ENCODE measurements around the gene SDHAF1.
A peak's percentile ranks its signal among the peaks of the same experiment; 100 is the strongest.
"Not testable (repeated sequence)": the region's sequence is repeated elsewhere in the genome, so short reads cannot be mapped to it uniquely, and the experiment has no call there.

The SDHAF1 gene, protein sequence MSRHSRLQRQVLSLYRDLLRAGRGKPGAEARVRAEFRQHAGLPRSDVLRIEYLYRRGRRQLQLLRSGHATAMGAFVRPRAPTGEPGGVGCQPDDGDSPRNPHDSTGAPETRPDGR

GRCh38 chr19:35995048-35995993 lies at the start of gene SDHAF1:
Gene SDHAF1, plus strand, starts transcription at chr19:35995188. Its CDS starts 87 bp downstream, at chr19:35995275.
- DNase-seq, result peak; percentile 89 to 93

DNA sequence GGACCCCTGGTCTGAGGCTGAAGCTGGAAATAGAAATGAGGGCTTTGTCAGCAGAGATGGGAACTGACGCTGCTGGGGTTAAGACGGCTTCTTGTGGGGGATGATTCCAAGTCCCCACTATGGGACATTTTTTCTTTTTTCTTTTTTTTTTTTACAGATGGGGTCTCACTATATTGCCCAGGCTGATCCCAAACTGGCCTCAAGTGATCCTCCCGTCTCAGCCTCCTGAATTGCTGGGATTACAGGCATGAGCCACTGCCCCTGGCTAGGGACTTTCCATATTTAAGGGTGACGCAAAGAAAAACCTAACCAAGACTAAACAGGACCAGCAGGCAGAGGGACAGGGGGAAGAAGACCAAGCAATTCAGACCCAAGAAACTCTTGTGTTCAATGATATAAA lies 48.8 kb upstream of the SDHAF1 start:
- DNase-seq, result no peak

DNA sequence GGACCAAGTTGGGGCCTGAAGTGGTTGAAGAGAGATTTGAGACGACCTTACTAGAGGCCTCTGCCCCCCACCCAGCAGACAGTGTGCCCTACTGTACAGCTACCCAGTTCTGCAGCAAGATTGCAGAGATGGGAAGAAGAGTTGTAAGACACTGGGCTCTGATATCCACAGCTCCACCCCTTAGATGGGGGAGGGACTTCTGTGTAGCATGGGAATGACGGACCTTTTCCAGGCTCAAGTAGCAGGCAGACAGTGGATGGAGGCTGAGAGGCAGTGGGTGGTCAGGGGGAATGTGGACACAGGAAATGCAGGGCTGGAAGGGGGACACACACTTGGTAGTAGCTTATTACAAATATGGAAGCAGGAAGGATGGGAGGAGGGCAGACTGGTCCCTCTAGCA lies 45.9 kb upstream of the SDHAF1 start:
- no peak for DNase-seq

GRCh38 chr19:35955881-35956634 lies 38.9 kb upstream of the SDHAF1 start:
- no peak for DNase-seq

DNA sequence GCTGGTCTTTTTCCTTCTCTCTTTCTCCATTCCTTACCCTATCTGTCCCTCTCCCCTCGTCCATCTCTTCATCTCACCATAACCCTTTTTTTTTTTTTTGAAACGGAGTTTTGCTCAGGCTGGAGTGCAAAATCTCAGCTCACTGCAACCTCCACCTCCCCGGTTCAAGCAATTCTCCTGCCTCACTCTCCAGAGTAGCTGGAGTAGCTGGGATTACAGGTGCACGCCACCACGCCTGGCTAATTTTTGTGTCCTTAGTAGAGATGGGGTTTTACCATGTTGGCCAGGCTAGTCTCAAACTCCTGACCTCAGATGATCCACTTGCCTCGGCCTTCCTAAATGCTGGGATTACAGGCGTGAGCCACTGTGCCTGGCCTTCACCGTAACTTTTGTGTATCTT lies 37.6 kb upstream of the SDHAF1 start:
- not testable (repeated sequence) for DNase-seq

GRCh38 chr19:35958660-35959039 lies 36.3 kb upstream of the SDHAF1 start:
- DNase-seq, result no peak

- peak; percentile 47 to 63 for DNase-seq
Observed at GRCh38 chr19:35959040-35959967, 35.7 kb upstream of the SDHAF1 start.

DNA sequence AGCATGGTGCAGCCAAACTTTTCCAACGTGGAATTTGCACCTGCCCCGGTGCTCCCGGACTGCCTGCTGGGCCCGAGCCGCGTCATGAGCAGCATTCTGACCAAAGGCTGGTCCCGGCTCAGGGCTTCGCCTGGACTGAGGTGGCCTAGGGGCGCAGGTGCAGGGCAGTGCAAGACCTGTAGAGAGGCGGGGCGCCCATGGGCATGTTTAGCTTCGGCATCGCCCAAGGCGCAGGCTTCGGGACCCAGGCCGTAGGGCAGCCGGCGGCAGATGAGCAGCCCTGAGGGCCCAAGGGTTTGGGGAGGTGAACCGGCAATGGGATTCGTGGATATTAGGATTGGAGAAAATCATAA lies 35.0 kb upstream of the SDHAF1 start:
- no peak for DNase-seq

DNA sequence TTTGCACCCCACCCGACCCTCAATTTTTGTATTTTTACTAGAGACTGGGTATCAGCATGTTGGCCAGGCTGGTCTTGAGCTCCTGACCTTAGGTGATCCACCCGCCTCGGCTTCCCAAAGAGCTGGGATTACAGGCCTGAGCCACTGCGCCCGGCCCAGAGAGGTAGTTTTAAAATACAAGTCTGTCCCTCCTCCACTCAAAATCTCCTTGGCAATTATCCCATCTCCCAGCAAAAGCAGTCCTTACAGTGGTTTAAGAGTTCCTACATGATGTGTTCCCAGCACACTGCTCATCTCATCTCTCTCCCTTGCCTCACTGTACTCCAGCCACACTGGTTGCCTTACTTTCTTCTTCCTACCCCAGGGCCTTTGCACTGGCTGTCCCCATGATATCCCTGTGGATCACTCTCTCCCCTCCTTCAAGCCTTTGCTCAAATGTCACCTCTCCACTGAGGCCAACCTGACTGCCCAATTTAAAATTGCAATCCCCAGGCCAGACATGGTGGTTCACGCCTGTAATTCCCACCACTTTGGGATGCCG lies 34.5 kb upstream of the SDHAF1 start:
- DNase-seq, result no peak

DNA sequence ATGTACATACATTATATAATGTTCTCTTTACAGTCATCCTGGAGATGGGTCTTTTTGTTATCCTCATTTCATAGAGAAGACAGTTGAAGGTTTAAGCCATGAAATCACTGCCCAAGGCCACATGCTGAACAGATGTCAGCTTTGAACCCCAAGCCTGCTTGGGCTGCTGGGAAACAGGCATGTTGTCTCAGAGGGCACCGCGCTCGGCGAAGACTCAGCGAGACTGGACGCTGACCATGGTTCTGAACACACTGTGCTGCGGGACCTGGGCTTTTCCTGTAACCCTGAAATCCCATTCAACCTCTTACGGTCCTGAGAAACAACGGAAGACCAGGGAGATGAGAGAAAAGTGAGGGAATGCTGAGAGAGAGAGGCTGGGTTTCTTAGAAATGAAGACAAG lies 31.5 kb upstream of the SDHAF1 start:
- DNase-seq, result peak; percentile 39 to 54

DNA sequence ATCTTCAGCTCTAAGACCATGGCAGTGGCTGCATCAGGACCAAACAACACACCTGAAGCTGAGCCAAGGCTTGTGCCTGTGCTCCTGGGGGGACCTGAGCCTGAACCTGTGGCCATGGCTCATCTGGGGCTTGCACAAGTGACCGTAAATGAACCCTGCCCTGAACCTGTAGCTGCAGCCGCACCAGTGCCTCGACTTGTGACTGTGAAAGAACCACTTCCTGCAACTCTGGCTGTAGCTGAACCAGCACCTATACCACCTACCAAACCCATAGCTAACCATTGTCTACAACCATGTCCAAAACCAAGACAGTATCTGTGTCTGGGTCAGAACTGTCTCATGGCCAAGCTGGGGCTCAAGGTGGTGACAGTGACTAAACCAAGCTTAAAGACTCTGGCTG lies 28.2 kb upstream of the SDHAF1 start:
- DNase-seq, result no peak

DNA sequence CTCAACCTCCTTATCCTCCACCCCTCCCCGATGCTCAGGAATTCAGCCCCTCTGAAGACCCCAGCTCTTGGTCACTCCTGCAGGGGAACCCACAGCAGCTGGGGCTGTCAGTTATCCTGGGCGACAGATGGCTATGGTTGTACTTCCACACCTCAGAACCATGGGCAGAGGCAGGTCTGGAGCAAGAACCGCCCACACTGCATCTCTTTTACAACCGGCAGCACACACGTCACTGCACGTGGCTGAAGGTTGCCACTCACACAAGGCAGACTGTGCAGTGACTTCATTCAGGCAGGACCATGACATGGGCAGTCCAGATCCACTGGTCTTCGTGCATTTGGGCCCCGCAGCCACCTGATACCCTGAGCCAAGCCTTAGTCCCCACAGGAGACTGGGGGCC lies 21.5 kb upstream of the SDHAF1 start:
- no peak for DNase-seq

DNA sequence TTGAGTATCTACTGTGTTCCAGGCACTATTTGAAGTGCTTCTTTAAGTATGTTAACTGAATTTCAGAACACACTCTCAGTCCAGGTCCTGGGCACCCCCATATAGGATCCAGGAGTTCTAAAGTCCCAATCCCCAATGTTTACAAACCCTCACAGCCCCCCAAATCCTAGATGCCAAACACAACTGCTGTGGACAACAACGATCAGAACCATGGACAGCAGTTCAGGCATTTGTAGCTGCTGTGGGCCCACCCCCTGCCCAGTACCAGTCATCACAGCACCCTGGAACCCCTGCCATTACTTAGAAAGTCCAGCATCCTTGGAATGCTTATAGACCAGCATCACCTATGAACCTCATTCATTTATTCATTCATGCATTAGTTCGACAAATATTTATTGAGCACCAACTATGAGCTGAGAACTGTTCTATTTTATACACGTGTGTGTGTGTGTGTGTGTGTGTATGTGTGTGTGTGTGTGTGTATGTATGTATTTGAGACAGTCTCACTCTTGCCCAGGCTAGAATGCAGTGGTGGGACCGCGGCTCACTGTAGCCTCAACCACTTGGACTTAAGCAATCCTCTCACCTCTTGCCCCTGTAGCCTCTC lies 19.3 kb upstream of the SDHAF1 start:
- DNase-seq, result no peak

DNA sequence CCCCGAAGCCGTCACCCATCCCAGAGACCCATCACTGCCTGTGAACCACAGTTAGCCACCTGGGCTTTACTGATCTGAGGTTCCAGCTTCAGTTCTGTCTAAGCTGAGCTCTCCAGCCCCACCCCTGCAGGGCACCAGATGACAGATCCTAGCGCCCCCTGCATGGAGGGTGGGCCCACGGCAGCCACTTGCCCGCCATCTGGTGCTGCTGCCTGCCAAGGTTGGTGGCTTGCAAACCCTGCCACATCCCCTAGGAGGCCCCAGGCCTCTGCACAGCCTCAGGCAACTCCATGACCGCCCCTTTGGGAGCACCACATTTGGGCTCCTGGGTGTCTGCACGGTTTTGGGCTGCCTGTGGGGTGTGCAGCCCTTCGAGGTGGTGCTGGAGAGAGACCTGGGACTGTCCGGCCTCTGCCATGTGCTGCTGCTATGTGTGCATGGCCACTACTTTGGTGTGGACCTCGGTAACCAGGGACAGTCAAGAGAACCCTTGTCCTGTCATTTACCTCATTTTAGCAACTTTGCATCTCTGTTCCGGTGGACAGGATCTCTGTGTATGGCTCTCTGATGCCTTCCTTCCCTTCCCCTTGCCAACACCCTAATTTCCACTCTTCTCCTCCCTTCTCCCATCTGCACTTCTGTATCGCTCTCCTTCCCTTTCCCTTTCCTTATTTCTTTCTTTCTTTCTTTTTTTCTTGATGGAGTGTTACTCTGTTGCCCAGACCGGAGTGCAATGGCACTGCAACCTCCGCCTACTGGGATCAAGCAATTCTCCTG lies 17.4 kb upstream of the SDHAF1 start:
- DNase-seq, result peak; percentile 10 to 22

- DNase-seq, result no peak
Observed at GRCh38 chr19:35978271-35978670, 16.7 kb upstream of the SDHAF1 start.

DNA sequence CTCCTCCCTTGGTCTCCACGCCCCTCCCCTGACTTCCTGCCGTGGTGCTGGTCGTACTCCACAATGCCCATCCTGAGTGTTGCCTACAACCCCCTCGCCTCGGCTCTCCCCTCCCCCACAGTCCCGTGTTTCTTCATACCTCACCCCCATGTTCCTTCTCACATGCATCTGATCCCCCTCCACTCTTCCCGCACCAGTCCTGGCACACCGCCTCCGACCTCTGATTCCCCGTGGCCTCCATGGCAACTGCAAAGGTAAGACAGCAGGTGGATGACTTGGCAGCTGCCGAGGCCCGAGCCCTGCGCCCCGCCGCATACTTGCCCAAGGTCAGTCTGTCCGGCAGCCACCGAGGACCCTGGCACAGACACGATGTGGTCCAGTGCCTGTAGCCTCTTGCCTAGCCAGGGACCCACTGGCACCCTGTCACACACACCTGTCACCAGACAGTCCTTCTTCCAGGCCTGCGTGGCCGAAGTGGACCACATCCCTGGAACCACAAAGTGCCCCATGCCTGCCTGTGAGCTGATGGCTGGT lies 16.1 kb upstream of the SDHAF1 start:
- no peak for DNase-seq

- DNase-seq, result not testable (repeated sequence)
Observed at GRCh38 chr19:35980997-35981396, 14.0 kb upstream of the SDHAF1 start.

DNA sequence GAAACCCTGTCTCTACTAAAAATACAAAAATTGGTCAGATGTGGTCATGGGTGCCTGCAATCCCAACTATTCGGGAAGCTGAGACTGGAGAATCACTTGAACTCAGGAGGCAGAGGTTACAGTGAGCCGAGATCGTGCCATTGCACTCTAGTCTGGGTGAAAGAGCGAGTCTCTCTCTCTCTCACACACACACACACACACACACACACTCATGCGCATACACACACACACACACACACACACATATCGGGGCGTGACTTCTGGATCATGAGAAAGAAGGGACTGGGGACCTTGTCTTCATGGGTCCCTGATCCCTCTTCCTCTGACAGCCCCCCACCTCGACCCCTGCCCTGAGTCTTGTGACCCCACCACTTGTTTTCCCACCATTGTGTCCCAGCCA lies 11.8 kb upstream of the SDHAF1 start:
- DNase-seq, result no peak

- DNase-seq, result no peak
Observed at GRCh38 chr19:35986111-35986510, 8.9 kb upstream of the SDHAF1 start.

- DNase-seq, result peak in 1 of 2 donors; percentile 32
Observed at GRCh38 chr19:35986664-35987570, 8.1 kb upstream of the SDHAF1 start.
